ENCODE data around the gene ADSS2. TPM values are rescaled to one million over a fixed set of nuclear protein-coding genes. Genes with fewer than 3 reads are reported as not detected.

Gene ADSS2
- total RNA-seq, 2 experiments from 2014 or later, result 46.8 to 47.7 TPM

- Mint-ChIP-seq H3K36me3 (peaks cover 10% of the 10 kb centered on the region), H3K27me3 (no peaks in the 10 kb centered on the region), H3K27ac (no peak overlapping the region), H3K4me3 (no peak overlapping the region), H3K9me3 (peaks cover 12% of the 10 kb centered on the region), H3K4me1 (ENCODE audit: low read depth) (peaks cover 25% of the 10 kb centered on the region)
- POLR2A ChIA-PET, result no interaction called here
- CTCF ChIA-PET, result no interaction called here
- intact Hi-C loops (cut with micrococcal nuclease), result no loop called here
- DNase-seq, result no peak
These were observed 4.9 kb upstream of the ADSS2 start for GRCh38 chr1:244456586-244456985.

DNA sequence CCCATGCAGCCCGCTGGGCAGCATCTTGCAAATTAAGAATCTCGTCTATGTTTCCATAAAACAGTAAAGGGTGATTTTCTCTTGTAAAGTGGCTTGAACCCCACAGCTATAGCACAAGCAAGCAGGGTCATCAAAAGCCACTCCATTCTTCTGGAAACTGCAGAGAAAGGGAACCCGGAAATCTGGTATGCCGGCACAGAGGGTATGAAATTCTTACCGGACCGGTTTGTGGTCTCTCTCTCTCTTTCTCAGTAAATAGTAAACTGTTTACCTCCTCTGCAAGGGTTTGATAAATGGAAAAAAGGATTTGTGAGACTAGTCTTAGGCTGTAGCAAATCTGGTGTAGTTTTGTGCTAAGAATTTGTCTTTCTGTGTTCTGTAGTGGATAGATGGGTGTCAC lies 2.7 kb upstream of the ADSS2 start:
- H3K4me1 Mint-ChIP-seq (ENCODE audit: low read depth), result peaks cover 28% of the 10 kb centered on the region
- no peak overlapping the region for H3K4me3 Mint-ChIP-seq
- no peak overlapping the region for H3K27ac Mint-ChIP-seq
- peaks cover 14% of the 10 kb centered on the region for H3K36me3 Mint-ChIP-seq
- H3K9me3 Mint-ChIP-seq, result peaks cover 4% of the 10 kb centered on the region
- CTCF ChIA-PET, result interaction anchor here (1.6 kb wide), 1 partner anchor 149 kb away, joined by 3 read pairs; no protein-coding TSS in a partner anchor
- intact Hi-C loops (cut with micrococcal nuclease), result loop anchor here (5.0 kb wide), 1 partner anchor 857 kb away; no protein-coding TSS in a partner anchor
- POLR2A ChIA-PET, result interaction anchor here (0.7 kb wide), 1 partner anchor 56 kb away, joined by 4 read pairs; no protein-coding TSS in a partner anchor
- no peak for DNase-seq
- H3K27me3 Mint-ChIP-seq, result no peaks in the 10 kb centered on the region

- peak; percentile 99 for DNase-seq
- CTCF ChIA-PET, result no interaction called here
- Mint-ChIP-seq H3K4me1 (ENCODE audit: low read depth) (peaks cover 45% of the 10 kb centered on the region), H3K27me3 (no peaks in the 10 kb centered on the region), H3K4me3 (peak overlapping the region; percentile 96), H3K27ac (peak overlapping the region; percentile 97), H3K36me3 (peaks cover 27% of the 10 kb centered on the region), H3K9me3 (no peaks in the 10 kb centered on the region)
- POLR2A ChIA-PET, result no interaction called here
- intact Hi-C loops (cut with micrococcal nuclease), result loop anchor here (1.0 to 5.0 kb wide), 12 partner anchors 9 to 1197 kb away; partner anchors contain the start of genes AKT3, CATSPERE, CEP170 and COX20
These were observed 464 bp upstream of the ADSS2 start for GRCh38 chr1:244451951-244452795.

DNA sequence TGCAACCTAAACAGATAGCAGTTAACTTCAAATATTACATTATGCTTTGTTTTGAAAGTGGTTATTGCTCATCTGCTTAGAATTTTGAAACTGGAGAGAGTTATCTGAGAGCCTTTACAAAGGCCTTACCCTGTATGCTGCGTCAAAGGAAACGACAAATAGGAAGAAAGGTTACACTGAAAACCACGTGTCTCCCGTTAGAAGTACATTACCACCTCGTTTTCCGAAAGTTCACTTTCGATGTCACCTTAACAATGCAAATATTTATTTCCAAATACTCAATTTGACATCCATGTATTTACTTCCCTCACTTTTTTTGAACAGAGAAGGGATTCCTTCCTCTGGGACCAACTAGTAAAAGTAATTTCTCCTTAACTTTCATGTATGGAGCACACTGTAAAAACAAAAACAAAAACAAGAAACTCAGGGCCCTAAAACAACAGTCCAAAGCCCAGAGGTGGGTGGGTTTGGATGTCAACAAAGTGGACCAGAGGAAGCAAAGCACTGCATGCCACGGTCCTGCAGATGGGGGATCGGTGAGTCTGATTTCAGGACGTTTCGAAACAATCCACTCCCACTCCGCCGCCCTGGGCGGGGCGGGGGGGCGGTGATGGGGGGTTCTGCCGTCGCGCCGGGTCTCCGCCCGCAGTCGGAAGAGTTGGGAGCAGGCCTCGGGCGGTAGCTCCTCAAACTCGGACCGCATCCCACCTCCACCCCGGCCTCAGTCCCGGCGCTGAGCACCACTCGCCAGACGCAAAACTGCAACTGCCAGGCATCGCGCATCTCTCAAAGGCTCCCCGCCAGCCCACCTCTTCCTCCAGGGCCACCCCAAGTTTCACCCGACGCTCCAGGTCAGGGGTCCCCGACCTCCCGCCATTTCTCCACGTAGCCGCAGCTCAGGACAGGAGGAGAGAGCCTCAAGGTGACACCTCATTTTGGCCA lies 841 bp downstream of the ADSS2 start:
- Mint-ChIP-seq H3K36me3 (peaks cover 29% of the 10 kb centered on the region), H3K9me3 (no peaks in the 10 kb centered on the region), H3K4me3 (peak overlapping the region; percentile 96), H3K27me3 (no peaks in the 10 kb centered on the region), H3K27ac (peak overlapping the region; percentile 97), H3K4me1 (ENCODE audit: low read depth) (peaks cover 56% of the 10 kb centered on the region)
- intact Hi-C loops (cut with micrococcal nuclease), result loop anchor here (1.0 to 5.0 kb wide), 3 partner anchors 16 to 854 kb away; no protein-coding TSS in a partner anchor
- peak; percentile 67 for DNase-seq
- CTCF ChIA-PET, result interaction anchor here (0.7 to 1.1 kb wide), 2 partner anchors 11 to 203 kb away, joined by 3 read pairs; no protein-coding TSS in a partner anchor
- POLR2A ChIA-PET, result interaction anchor here (1.0 kb wide), 1 partner anchor 11 kb away, joined by 4 read pairs; no protein-coding TSS in a partner anchor

DNA sequence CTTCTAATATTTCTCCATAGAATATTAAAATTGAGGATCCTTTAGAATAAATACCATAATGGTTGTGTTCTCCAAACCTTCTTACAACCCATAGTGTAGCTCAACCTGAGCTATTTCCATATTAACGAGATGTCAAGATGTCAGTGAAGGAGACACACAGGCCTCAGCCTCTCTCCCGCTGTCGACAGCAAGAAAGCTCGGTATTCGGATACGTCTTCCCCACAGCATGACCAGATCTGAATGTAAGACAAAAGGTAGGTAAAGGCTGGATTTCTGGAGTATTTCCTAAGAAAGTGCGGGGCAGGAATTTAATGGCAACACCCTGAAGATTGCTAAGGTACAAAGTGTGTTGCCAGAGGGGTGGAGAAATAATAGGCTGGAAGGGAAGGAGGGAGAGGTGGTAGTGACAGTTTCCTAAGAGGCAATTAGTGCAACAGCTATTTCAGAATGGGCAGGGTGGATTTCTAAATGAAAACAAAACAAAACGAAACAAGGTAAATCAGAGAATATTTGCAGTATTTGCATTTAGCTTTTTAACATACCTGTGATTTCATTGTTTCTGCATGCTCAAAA lies 1.7 kb downstream of the ADSS2 start:
- Mint-ChIP-seq H3K4me3 (peak overlapping the region; percentile 96), H3K4me1 (ENCODE audit: low read depth) (peaks cover 64% of the 10 kb centered on the region), H3K36me3 (peaks cover 32% of the 10 kb centered on the region), H3K9me3 (no peaks in the 10 kb centered on the region), H3K27me3 (no peaks in the 10 kb centered on the region), H3K27ac (peak overlapping the region; percentile 97)
- intact Hi-C loops (cut with micrococcal nuclease), result loop anchor here (1.0 to 5.0 kb wide), 3 partner anchors 15 to 853 kb away; no protein-coding TSS in a partner anchor
- DNase-seq, result no peak
- CTCF ChIA-PET, result interaction anchor here (1.1 kb wide), 1 partner anchor 203 kb away, joined by 3 read pairs; no protein-coding TSS in a partner anchor
- POLR2A ChIA-PET, result interaction anchor here (1.5 kb wide), 1 partner anchor 204 kb away, joined by 6 read pairs; no protein-coding TSS in a partner anchor

GRCh38 chr1:244448279-244449036 lies 3.3 kb downstream of the ADSS2 start:
- Mint-ChIP-seq H3K27ac (no peak overlapping the region), H3K4me1 (ENCODE audit: low read depth) (peaks cover 71% of the 10 kb centered on the region), H3K27me3 (no peaks in the 10 kb centered on the region), H3K36me3 (peaks cover 37% of the 10 kb centered on the region), H3K4me3 (no peak overlapping the region), H3K9me3 (no peaks in the 10 kb centered on the region)
- CTCF ChIA-PET, result interaction anchor here (0.8 to 1.3 kb wide), 2 partner anchors 17 to 149 kb away, joined by 3 to 4 read pairs; no protein-coding TSS in a partner anchor
- DNase-seq, result no peak
- POLR2A ChIA-PET, result interaction anchor here (1.0 kb wide), 1 partner anchor 94 kb away, joined by 3 read pairs; no protein-coding TSS in a partner anchor
- intact Hi-C loops (cut with micrococcal nuclease), result no loop called here

DNA sequence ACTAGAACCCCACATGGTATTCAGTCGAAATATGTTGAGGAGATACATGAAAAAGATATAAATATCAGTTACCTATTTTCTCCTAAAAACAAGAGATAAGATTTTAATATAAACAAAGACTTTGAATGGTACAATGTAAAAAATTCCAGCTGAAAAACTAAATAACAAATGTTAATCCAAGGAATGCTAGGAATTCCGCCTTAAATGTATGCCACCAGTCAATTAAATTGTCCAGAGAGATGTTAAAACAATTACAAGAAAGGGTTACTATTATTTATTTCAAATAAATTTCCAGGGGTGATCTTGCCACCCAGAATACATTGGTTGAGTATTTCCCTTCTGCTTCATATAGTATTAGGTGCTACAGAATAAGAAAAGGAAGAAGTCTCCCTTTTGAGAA lies 4.2 kb downstream of the ADSS2 start:
- H3K36me3 Mint-ChIP-seq, result peaks cover 37% of the 10 kb centered on the region
- no peak overlapping the region for H3K27ac Mint-ChIP-seq
- no peaks in the 10 kb centered on the region for H3K27me3 Mint-ChIP-seq
- ChIA-PET POLR2A (interaction anchor here (1.0 kb wide), 1 partner anchor 93 kb away, joined by 3 read pairs; no protein-coding TSS in a partner anchor), CTCF (interaction anchor here (1.3 kb wide), 1 partner anchor 148 kb away, joined by 3 read pairs; no protein-coding TSS in a partner anchor)
- H3K9me3 Mint-ChIP-seq, result no peaks in the 10 kb centered on the region
- intact Hi-C loops (cut with micrococcal nuclease), result no loop called here
- DNase-seq, result no peak
- peaks cover 70% of the 10 kb centered on the region for H3K4me1 Mint-ChIP-seq (ENCODE audit: low read depth)
- H3K4me3 Mint-ChIP-seq, result no peak overlapping the region

GRCh38 chr1:244447024-244447423 lies 4.7 kb downstream of the ADSS2 start:
- no peaks in the 10 kb centered on the region for H3K27me3 Mint-ChIP-seq
- no peak overlapping the region for H3K4me3 Mint-ChIP-seq
- ChIA-PET CTCF (interaction anchor here (0.7 to 1.3 kb wide), 2 partner anchors 147 to 405 kb away, joined by 3 read pairs; no protein-coding TSS in a partner anchor), POLR2A (no interaction called here)
- no peaks in the 10 kb centered on the region for H3K9me3 Mint-ChIP-seq
- intact Hi-C loops (cut with micrococcal nuclease), result no loop called here
- peaks cover 68% of the 10 kb centered on the region for H3K4me1 Mint-ChIP-seq (ENCODE audit: low read depth)
- H3K36me3 Mint-ChIP-seq, result peaks cover 37% of the 10 kb centered on the region
- no peak overlapping the region for H3K27ac Mint-ChIP-seq
- no peak for DNase-seq

DNA sequence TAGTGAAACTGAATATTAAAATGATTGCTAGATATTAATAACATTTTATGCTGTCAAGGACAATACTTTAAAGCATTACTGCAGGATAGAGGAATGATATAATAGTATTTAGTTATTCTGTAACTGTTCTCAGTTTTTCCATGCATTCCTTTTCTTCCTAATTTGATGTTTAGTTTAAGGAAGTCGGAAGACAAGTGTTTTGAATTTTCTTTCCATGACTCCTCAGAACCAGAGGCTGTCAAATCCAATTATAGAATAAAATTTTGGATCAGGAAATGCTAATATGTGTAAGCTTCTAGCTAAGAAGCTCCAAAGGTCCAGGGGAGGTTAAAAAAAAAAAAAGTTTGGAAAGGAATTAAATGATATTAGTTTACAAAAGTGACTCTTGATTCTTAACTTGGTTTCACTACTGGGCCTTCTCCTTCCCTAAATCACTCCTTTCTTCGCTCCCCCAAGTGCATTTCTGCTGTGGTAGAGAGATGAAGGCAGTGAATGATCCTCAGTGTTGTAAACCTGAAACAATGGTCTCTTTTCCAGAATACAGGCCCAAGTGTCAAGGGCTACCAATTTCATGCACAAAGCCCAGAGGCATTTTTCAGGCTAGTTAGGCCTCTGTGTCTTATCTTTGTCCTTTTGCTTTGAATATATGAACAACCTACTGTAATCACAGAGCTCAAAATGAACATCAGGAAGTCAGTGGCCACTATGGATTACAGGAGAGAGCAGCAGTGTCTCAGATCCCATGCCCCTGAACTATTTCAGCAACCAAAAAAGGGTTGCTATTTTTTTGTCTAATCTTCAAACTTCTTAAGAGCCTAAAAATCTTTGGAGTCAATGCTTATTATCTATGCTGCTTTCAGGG lies 6.2 kb downstream of the ADSS2 start:
- peaks cover 33% of the 10 kb centered on the region for H3K36me3 Mint-ChIP-seq
- no peaks in the 10 kb centered on the region for H3K9me3 Mint-ChIP-seq
- peak overlapping the region; percentile 47 for H3K27ac Mint-ChIP-seq
- DNase-seq, result no peak
- H3K4me3 Mint-ChIP-seq, result no peak overlapping the region
- H3K27me3 Mint-ChIP-seq, result no peaks in the 10 kb centered on the region
- intact Hi-C loops (cut with micrococcal nuclease), result no loop called here
- peaks cover 65% of the 10 kb centered on the region for H3K4me1 Mint-ChIP-seq (ENCODE audit: low read depth)
- POLR2A ChIA-PET, result no interaction called here
- CTCF ChIA-PET, result interaction anchor here (0.9 kb wide), 1 partner anchor 147 kb away, joined by 3 read pairs; no protein-coding TSS in a partner anchor

- Mint-ChIP-seq H3K27me3 (no peaks in the 10 kb centered on the region), H3K27ac (no peak overlapping the region), H3K36me3 (peaks cover 27% of the 10 kb centered on the region), H3K4me3 (no peak overlapping the region), H3K9me3 (no peaks in the 10 kb centered on the region), H3K4me1 (ENCODE audit: low read depth) (peaks cover 63% of the 10 kb centered on the region)
- CTCF ChIA-PET, result interaction anchor here (0.9 kb wide), 1 partner anchor 146 kb away, joined by 3 read pairs; no protein-coding TSS in a partner anchor
- POLR2A ChIA-PET, result no interaction called here
- no peak for DNase-seq
- intact Hi-C loops (cut with micrococcal nuclease), result no loop called here
These were observed 6.9 kb downstream of the ADSS2 start for GRCh38 chr1:244444854-244445253.

Data from activated CD4-positive, alpha-beta memory T cell treated with anti-CD3 and anti-CD28 coated beads for 36 hours (primary cell).